OCI-LY1 (cell line): Measurements from ENCODE around the gene ARFIP1.

ENCODE experiments used
- H2AFZ ChIP-seq: fragments of 200-600 bp; sonication (generic), shearing (Covaris generic); 2 replicates; pipeline ENCODE4 v1.6.0; 2014; ENCODE audit warnings: antibody characterized with exemption, mild to moderate bottlenecking, low read length
- H3F3A ChIP-seq: fragments of 200-600 bp; sonication (generic), shearing (Covaris generic); 2 replicates; pipeline ENCODE4 v1.6.0; 2014; ENCODE audit warnings: mild to moderate bottlenecking, antibody characterized with exemption, low read length, moderate library complexity; ENCODE audit not compliant: insufficient read depth
- H3K27ac ChIP-seq: fragments of 200-600 bp; sonication (generic); 2 replicates; pipeline ENCODE4 v1.5.1; 2014; ENCODE audit warnings: low read length, mixed run types, mild to moderate bottlenecking, low read depth; ENCODE audit not compliant: poor library complexity, severe bottlenecking
- H3K27me3 ChIP-seq: fragments of 200-600 bp; sonication (generic); 2 replicates; pipeline ENCODE4 v1.6.0; 2014; ENCODE audit warnings: antibody characterized with exemption, mild to moderate bottlenecking, low read length, moderate library complexity; ENCODE audit not compliant: insufficient read depth
- H3K36me3 ChIP-seq: fragments of 200-600 bp; sonication (generic); 2 replicates; pipeline ENCODE4 v1.6.1; 2014; ENCODE audit warnings: mild to moderate bottlenecking, antibody characterized with exemption, low read length, moderate library complexity, mixed read lengths; ENCODE audit not compliant: insufficient read depth
- H3K4me1 ChIP-seq: fragments of 200-600 bp; sonication (generic); 2 replicates; pipeline ENCODE4 v1.5.1; 2014; ENCODE audit warnings: mild to moderate bottlenecking, low read length, moderate library complexity; ENCODE audit not compliant: insufficient read depth, severe bottlenecking
- H3K4me2 ChIP-seq: fragments of 200-600 bp; sonication (generic), shearing (Covaris generic); 2 replicates; pipeline ENCODE4 v1.6.1; 2014; ENCODE audit warnings: low read length
- H3K4me3 ChIP-seq: fragments of 200-600 bp; sonication (generic); 2 replicates; pipeline ENCODE4 v1.5.1; 2014; ENCODE audit warnings: low read length, low read depth, mild to moderate bottlenecking, mixed read lengths; ENCODE audit not compliant: poor library complexity, severe bottlenecking
- H3K79me2 ChIP-seq: fragments of 200-600 bp; shearing (Covaris generic); 2 replicates; pipeline ENCODE4 v1.6.1; 2016; ENCODE audit warnings: mixed run types, low read length, mixed read lengths; ENCODE audit not compliant: insufficient read depth
- H3K9ac ChIP-seq: fragments of 200-600 bp; sonication (generic), shearing (Covaris generic); 2 replicates; pipeline ENCODE4 v1.6.1; 2014; ENCODE audit warnings: mild to moderate bottlenecking, low read length, mixed read lengths
- H3K9me2 ChIP-seq: fragments of 200-600 bp; sonication (generic), shearing (Covaris generic); 2 replicates; pipeline ENCODE4 v1.6.1; 2014; ENCODE audit warnings: low read depth, mild to moderate bottlenecking, low read length, mixed read lengths
- H3K9me3 ChIP-seq: fragments of 200-600 bp; shearing (Covaris generic); 2 replicates; pipeline ENCODE4 v1.6.1; 2014; ENCODE audit warnings: low read length, mixed read lengths
- H4K20me1 ChIP-seq: fragments of 200-600 bp; sonication (generic), shearing (Covaris generic); 2 replicates; pipeline ENCODE4 v1.6.0; 2016; ENCODE audit warnings: mild to moderate bottlenecking, low read length; ENCODE audit not compliant: insufficient read depth
- EZH2 ChIP-seq: fragments of 200-600 bp; sonication (generic), shearing (Covaris generic); IDR thresholded peaks from 2 replicates; pipeline ENCODE4 v1.8.0; 2017; ENCODE audit warnings: borderline replicate concordance, mixed run types, mild to moderate bottlenecking, antibody characterized with exemption, low read length, moderate library complexity, mixed read lengths
- TF ChIP-seq, protein P1 (sequence below): fragments of 200-600 bp; sonication (generic), shearing (Covaris generic); IDR thresholded peaks from 2 replicates; pipeline ENCODE4 v1.5.1; 2017; ENCODE audit warnings: mild to moderate bottlenecking, antibody characterized with exemption, low read length, moderate library complexity, mixed read lengths

Gene ARFIP1

DNA sequence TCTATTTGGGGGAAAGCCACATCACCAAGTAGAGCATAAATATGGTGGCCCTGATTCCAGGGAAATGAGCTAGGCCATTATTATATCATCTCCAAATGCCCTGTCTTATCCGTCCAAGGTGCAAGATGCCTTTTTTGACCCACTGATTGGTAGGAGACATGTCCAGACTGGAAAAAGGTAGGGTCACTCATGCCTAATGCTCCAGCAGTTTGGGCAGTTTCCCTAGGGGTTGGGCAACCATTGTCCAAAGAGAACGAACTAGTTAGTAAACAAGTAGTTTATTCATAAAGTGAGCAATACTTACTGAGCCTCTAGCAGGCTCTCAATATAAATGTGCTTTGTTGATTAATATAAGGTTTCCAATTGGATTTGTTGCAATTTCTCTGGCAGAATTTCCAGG, 162.6 kb downstream of the ARFIP1 start:
- no peak overlapping the region for H3K9ac ChIP-seq
- H3K27me3 ChIP-seq = no peaks in the 10 kb centered on the region; the same call in 1 of the 2 replicates
- H3K4me3 ChIP-seq = no peak overlapping the region
- no peaks in the 10 kb centered on the region for H3F3A ChIP-seq
- TF ChIP-seq EZH2 = no peak
- H3K9me3 ChIP-seq = no peaks in the 10 kb centered on the region
- no peaks in the 10 kb centered on the region for H3K36me3 ChIP-seq
- no peak overlapping the region for H3K27ac ChIP-seq
- H4K20me1 ChIP-seq = no peaks in the 10 kb centered on the region
- H3K4me2 ChIP-seq = no peak overlapping the region
- H3K9me2 ChIP-seq = no peaks in the 10 kb centered on the region
- no peaks in the 10 kb centered on the region for H3K4me1 ChIP-seq
- no peaks in the 10 kb centered on the region for H3K79me2 ChIP-seq
- H2AFZ ChIP-seq = no peak overlapping the region

DNA sequence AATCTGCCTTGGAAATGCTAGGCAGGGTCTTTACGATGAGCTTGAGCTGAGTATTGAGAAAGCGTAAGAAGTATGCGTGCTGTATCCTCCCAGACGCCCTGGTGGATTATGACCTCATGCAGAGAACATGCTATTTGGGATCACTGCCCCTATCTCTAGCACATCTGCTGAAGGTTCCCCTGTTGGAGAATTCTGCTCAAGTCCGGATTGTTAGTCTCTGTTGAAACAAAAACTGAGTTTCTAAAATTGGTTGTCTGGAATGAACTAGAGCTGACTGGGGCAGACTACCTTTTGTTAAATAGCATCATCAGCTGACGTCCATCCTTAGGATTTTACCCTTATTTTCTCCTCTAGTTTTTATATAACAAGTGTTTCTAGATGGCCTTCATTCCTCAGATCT, 163.9 kb downstream of the ARFIP1 start:
- Histone ChIP-seq H2AFZ (no peak overlapping the region), H3K27ac (no peak overlapping the region)
- no peak for TF ChIP-seq EZH2
- TF ChIP-seq, protein P1, sequence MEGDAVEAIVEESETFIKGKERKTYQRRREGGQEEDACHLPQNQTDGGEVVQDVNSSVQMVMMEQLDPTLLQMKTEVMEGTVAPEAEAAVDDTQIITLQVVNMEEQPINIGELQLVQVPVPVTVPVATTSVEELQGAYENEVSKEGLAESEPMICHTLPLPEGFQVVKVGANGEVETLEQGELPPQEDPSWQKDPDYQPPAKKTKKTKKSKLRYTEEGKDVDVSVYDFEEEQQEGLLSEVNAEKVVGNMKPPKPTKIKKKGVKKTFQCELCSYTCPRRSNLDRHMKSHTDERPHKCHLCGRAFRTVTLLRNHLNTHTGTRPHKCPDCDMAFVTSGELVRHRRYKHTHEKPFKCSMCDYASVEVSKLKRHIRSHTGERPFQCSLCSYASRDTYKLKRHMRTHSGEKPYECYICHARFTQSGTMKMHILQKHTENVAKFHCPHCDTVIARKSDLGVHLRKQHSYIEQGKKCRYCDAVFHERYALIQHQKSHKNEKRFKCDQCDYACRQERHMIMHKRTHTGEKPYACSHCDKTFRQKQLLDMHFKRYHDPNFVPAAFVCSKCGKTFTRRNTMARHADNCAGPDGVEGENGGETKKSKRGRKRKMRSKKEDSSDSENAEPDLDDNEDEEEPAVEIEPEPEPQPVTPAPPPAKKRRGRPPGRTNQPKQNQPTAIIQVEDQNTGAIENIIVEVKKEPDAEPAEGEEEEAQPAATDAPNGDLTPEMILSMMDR = no peak

DNA sequence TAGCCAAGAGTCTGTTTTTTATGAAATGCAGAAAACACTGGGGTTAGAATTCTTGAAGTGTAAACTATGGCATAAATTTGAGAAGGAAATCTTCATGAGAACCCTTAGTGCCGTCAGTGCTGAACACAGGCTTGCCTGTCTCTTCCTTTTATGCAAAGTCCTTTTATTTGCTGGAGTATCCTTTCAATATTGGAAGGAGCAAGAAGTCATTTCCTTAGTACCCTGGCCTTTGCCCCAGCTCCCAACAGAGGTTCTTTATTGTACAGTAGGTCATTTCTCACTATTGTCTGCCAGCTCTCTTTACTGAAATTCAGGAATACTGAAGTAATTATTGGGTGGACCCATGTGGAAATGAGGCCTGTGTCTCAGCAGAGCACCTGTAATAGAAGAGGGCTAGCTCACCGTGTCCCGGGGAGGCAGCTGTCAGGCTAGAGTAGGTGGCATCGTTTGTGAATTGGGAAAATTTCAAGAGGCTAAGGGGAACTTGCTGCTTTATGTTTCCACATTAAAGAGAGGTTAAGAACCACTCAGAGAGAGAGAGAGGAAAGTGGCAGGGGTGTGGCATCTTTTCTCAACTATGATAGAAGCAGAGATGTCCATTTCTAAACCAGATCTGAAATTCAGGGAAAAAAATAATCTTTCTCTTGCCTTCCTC, 165.0 kb downstream of the ARFIP1 start:
- no peaks in the 10 kb centered on the region for H3K9me2 ChIP-seq
- H3K79me2 ChIP-seq = no peaks in the 10 kb centered on the region
- H3K9ac ChIP-seq = no peak overlapping the region
- H3F3A ChIP-seq = no peaks in the 10 kb centered on the region
- no peak overlapping the region for H2AFZ ChIP-seq
- H4K20me1 ChIP-seq = no peaks in the 10 kb centered on the region
- no peaks in the 10 kb centered on the region for H3K36me3 ChIP-seq
- TF ChIP-seq EZH2 = no peak
- TF ChIP-seq, protein P1 = no peak
- H3K4me3 ChIP-seq = no peak overlapping the region
- no peak overlapping the region for H3K27ac ChIP-seq
- no peaks in the 10 kb centered on the region for H3K9me3 ChIP-seq
- no peaks in the 10 kb centered on the region for H3K4me1 ChIP-seq
- H3K4me2 ChIP-seq = no peak overlapping the region
- no peaks in the 10 kb centered on the region; the same call in 1 of the 2 replicates for H3K27me3 ChIP-seq

More for the DNA sequence above, 163.9 kb downstream of the ARFIP1 start:
- Histone ChIP-seq H3K4me3 (no peak overlapping the region), H4K20me1 (no peaks in the 10 kb centered on the region), H3K9ac (no peak overlapping the region), H3K79me2 (no peaks in the 10 kb centered on the region), H3K9me3 (no peaks in the 10 kb centered on the region), H3K9me2 (no peaks in the 10 kb centered on the region), H3F3A (no peaks in the 10 kb centered on the region), H3K4me1 (no peaks in the 10 kb centered on the region), H3K36me3 (no peaks in the 10 kb centered on the region), H3K27me3 (no peaks in the 10 kb centered on the region; the same call in 1 of the 2 replicates), H3K4me2 (no peak overlapping the region)

DNA sequence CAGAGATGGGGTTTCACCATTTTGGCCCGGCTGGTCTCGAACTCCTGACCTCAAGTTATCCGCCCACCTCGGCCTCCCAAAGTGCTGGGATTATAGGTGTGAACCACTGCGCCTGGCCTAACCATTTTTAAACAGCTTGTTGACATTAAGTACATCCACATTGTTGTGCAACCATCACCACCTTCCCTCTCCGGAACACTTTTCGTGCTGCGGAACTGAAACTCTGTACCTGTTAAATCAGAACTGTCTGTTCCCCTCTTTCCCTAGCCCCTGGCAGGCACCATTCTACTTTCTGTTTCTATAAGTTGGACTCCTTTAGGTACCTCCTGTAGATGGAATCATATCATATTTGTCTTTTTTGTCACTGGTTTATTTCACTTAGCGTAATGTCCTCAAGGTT, 165.9 kb downstream of the ARFIP1 start:
- H2AFZ ChIP-seq = no peak overlapping the region
- H4K20me1 ChIP-seq = no peaks in the 10 kb centered on the region
- H3F3A ChIP-seq = no peaks in the 10 kb centered on the region
- H3K9me2 ChIP-seq = no peaks in the 10 kb centered on the region
- no peaks in the 10 kb centered on the region for H3K27me3 ChIP-seq
- no peaks in the 10 kb centered on the region for H3K4me1 ChIP-seq
- H3K36me3 ChIP-seq = no peaks in the 10 kb centered on the region
- no peak overlapping the region for H3K4me2 ChIP-seq
- H3K27ac ChIP-seq = no peak overlapping the region
- H3K9me3 ChIP-seq = no peaks in the 10 kb centered on the region
- TF ChIP-seq, protein P1 = no peak
- TF ChIP-seq EZH2 = no peak
- H3K4me3 ChIP-seq = no peak overlapping the region
- H3K79me2 ChIP-seq = no peaks in the 10 kb centered on the region
- no peak overlapping the region for H3K9ac ChIP-seq
